GM10266 (cell line): ENCODE data around the gene NYNRIN.

Experiments
- DNase-seq: peaks from one replicate; pipeline ENCODE4 v3.0.0; 2012; ENCODE audit errors: extremely low spot score
- CTCF ChIP-seq: IDR thresholded peaks from 2 replicates; pipeline ENCODE4 v1.5.1; 2012; ENCODE audit warnings: mild to moderate bottlenecking, low read depth; ENCODE audit not compliant: control insufficient read depth, insufficient read depth; ENCODE audit errors: missing control alignments

NYNRIN gene

GRCh38 chr14:24378981-24379906, 19.6 kb upstream of the NYNRIN start:
- no peak for TF ChIP-seq CTCF
- DNase-seq, result no peak

- TF ChIP-seq CTCF, result no peak
- no peak for DNase-seq
These were observed 18.7 kb upstream of the NYNRIN start for GRCh38 chr14:24379907-24380730.

GRCh38 chr14:24381363-24382063, 17.3 kb upstream of the NYNRIN start:
- no peak for DNase-seq

GRCh38 chr14:24382064-24382371, 16.8 kb upstream of the NYNRIN start:
- no peak for TF ChIP-seq CTCF
- DNase-seq, result no peak

More at GRCh38 chr14:24381363-24382063, 17.3 kb upstream of the NYNRIN start:
- TF ChIP-seq CTCF, result no peak

GRCh38 chr14:24384169-24384568, 14.6 kb upstream of the NYNRIN start:
- TF ChIP-seq CTCF, result no peak
- no peak for DNase-seq

- no peak for DNase-seq
- TF ChIP-seq CTCF, result no peak
These were observed 13.3 kb upstream of the NYNRIN start for GRCh38 chr14:24385524-24385923.
